Endothelial cell of umbilical vein (primary cell): ENCODE measurements around the gene TRAPPC2. TPM values are rescaled to one million over a fixed set of nuclear protein-coding genes. Genes with fewer than 3 reads are reported as not detected.
A peak's percentile ranks its signal among the peaks of the same experiment; 100 is the strongest.

Source experiments
- BruUV-seq: library from RNA; stranded (reverse); fragments of 400-500 nt; replicated peaks from 2 replicates; lab custom pipeline; 2021; lab: Mats Ljungman, UMichigan
- CTCF ChIA-PET: fragments of 300-600, 350-600 bp; sonication (Branson Sonifier 250); formaldehyde crosslinking; loops from one replicate; lab custom pipeline; 2021; ENCODE audit warnings: antibody characterized with exemption, inconsistent platforms; lab: Charles Lee
- POLR2A ChIA-PET: fragments of 300-600, 350-600 bp; sonication (Branson Sonifier 250); formaldehyde crosslinking; loops from one replicate; lab custom pipeline; 2021; ENCODE audit warnings: antibody characterized with exemption, inconsistent platforms; lab: Charles Lee
- DNase-seq: peaks from one replicate; pipeline ENCODE4 v3.0.0-alpha.2; 2011; ENCODE audit warnings: low read depth, low spot score
- FAIRE-seq: peaks from 2 replicates; lab custom pipeline; 2011; peaks lifted over from hg19 to GRCh38; lab: Jason Lieb, UNC
- H2AFZ ChIP-seq: 2 replicates; pipeline ENCODE4 v1.6.0; 2012; ENCODE audit warnings: low read depth, low read length, control low read depth, inconsistent platforms
- H3K27ac ChIP-seq: 2 replicates; pipeline ENCODE4 v1.5.1; 2011; ENCODE audit warnings: low read depth, mild to moderate bottlenecking, control low read depth, low read length, moderate library complexity; ENCODE audit not compliant: insufficient read depth
- H3K27me3 ChIP-seq, 2 experiments: 2 replicates each; pipeline versions ENCODE4 v1.6.0 to v1.6.1; 2011; ENCODE audit warnings: low read length in 2 of 2, mixed read lengths in 1 of 2; ENCODE audit not compliant: control insufficient read depth in 2 of 2, insufficient read depth in 2 of 2
- H3K36me3 ChIP-seq, 2 experiments: 2 replicates in 1 of 2; 3 replicates in 1 of 2; pipeline ENCODE4 v1.5.1; 2011; ENCODE audit warnings: low read length in 2 of 2, mild to moderate bottlenecking in 1 of 2, moderate library complexity in 1 of 2; ENCODE audit not compliant: control insufficient read depth in 2 of 2, insufficient read depth in 2 of 2; ENCODE audit errors: extremely low read depth in 1 of 2
- H3K4me1 ChIP-seq: 3 replicates; pipeline ENCODE4 v1.5.1; 2011; ENCODE audit warnings: mild to moderate bottlenecking, low read length; ENCODE audit not compliant: control insufficient read depth, insufficient read depth; ENCODE audit errors: extremely low read depth
- H3K4me2 ChIP-seq: 2 replicates; pipeline ENCODE4 v1.6.1; 2011; ENCODE audit warnings: low read length, control low read depth, mixed read lengths; ENCODE audit not compliant: insufficient read depth
- H3K4me3 ChIP-seq, 3 experiments: fragments of 200-600 bp in 1 of 3; sonication (generic), shearing (Covaris generic) in 1 of 3; replicated peaks in 1 of 3; 2 replicates each; pipeline ENCODE4 v1.5.1; 2011 to 2016; ENCODE audit warnings: control low read depth in 3 of 3, low read length in 3 of 3, mild to moderate bottlenecking in 2 of 3, inconsistent platforms in 1 of 3, low read depth in 1 of 3, moderate library complexity in 1 of 3; ENCODE audit not compliant: insufficient read depth in 1 of 3
- H3K79me2 ChIP-seq: 2 replicates; pipeline ENCODE4 v1.6.0; 2012; ENCODE audit warnings: low read length, inconsistent platforms; ENCODE audit not compliant: control insufficient read depth, insufficient read depth
- H3K9ac ChIP-seq: replicated peaks from 2 replicates; pipeline ENCODE3; 2011; ENCODE audit warnings: low read length, control low read depth; ENCODE audit not compliant: insufficient read depth; ENCODE audit errors: extremely low read depth
- H3K9me1 ChIP-seq: replicated peaks from 3 replicates; pipeline ENCODE4 v1.6.0; 2011; ENCODE audit warnings: mild to moderate bottlenecking, low read length; ENCODE audit not compliant: control insufficient read depth, insufficient read depth; ENCODE audit errors: extremely low read depth
- H3K9me3 ChIP-seq: replicated peaks from 2 replicates; pipeline ENCODE4 v1.5.1; 2012; ENCODE audit warnings: low read length, inconsistent platforms; ENCODE audit not compliant: control insufficient read depth, insufficient read depth
- H4K20me1 ChIP-seq: replicated peaks from 2 replicates; pipeline ENCODE3; 2011; ENCODE audit warnings: mild to moderate bottlenecking, low read length; ENCODE audit not compliant: control insufficient read depth, insufficient read depth; ENCODE audit errors: extremely low read depth
- CTCF ChIP-seq, 2 donors: IDR thresholded peaks; 1 replicate in 1 of 2; 2 replicates in 1 of 2; pipeline ENCODE4 v1.5.1; 2011; ENCODE audit warnings: low read length in 2 of 2, mild to moderate bottlenecking in 2 of 2, moderate library complexity in 2 of 2, control low read depth in 1 of 2, inconsistent platforms in 1 of 2, low read depth in 1 of 2; ENCODE audit not compliant: insufficient read depth in 1 of 2; ENCODE audit errors: extremely low read depth in 1 of 2
- EZH2 ChIP-seq: IDR thresholded peaks from 2 replicates; pipeline ENCODE4 v1.6.1; 2012; ENCODE audit warnings: borderline replicate concordance, low read depth, mild to moderate bottlenecking, moderate library complexity, low read length, inconsistent platforms; ENCODE audit not compliant: severe bottlenecking
- FOS ChIP-seq: IDR thresholded peaks from 2 replicates; pipeline ENCODE4 v1.6.1; 2011; ENCODE audit warnings: mild to moderate bottlenecking, low read length, moderate library complexity, borderline replicate concordance; ENCODE audit not compliant: insufficient read depth
- GATA2 ChIP-seq: IDR thresholded peaks from 2 replicates; pipeline ENCODE4 v1.7.0; 2011; ENCODE audit warnings: low read depth, mild to moderate bottlenecking, moderate library complexity, mixed read lengths, low read length; ENCODE audit not compliant: insufficient read length, insufficient read depth
- JUN ChIP-seq: IDR thresholded peaks from 2 replicates; pipeline ENCODE4 v1.6.1; 2011; ENCODE audit warnings: borderline replicate concordance, low read depth; ENCODE audit not compliant: insufficient read length, insufficient read depth
- MAX ChIP-seq: IDR thresholded peaks from 2 replicates; pipeline ENCODE4 v1.6.1; 2011; ENCODE audit not compliant: insufficient read depth, insufficient read length
- MYC ChIP-seq: IDR thresholded peaks from one replicate; pipeline ENCODE4 v1.6.1; 2011; ENCODE audit warnings: mild to moderate bottlenecking, low read depth, low read length
- POLR2A ChIP-seq: IDR thresholded peaks from 2 replicates; pipeline ENCODE4 v1.6.1; 2012; ENCODE audit warnings: low read depth, mild to moderate bottlenecking, control low read depth, low read length
- POLR2AphosphoS5 ChIP-seq: IDR thresholded peaks from 2 replicates; pipeline ENCODE4 v1.6.1; 2012; ENCODE audit warnings: low read depth, mild to moderate bottlenecking, control low read depth, low read length, moderate library complexity; ENCODE audit not compliant: insufficient read depth
- dilution Hi-C: fragments of 300-500 bp; cut with MboI; formaldehyde crosslinking; loops from one replicate; pipeline ENCODE4 v1.15.0; 2019; ENCODE audit warnings: low sequenced_read_pairs; ENCODE audit not compliant: extremely low pct_ligation_motif_present
- intact Hi-C: fragments of 100-400 bp; cut with micrococcal nuclease; formaldehyde crosslinking; loops from one replicate; pipeline ENCODE4 v1.10.0; 2022
- polyA plus RNA-seq, 4 experiments: library from polyadenylated mRNA; depleted of rRNA in 3 of 4; stranded (reverse) in 3 of 4; unstranded in 1 of 4; fragments of >200 nt; gene quantifications; 2 replicates each; pipeline versions ENCODE4 v1.2.1 to v1.2.3, GENCODE V29; 2011 to 2012; ENCODE audit warnings: missing spikeins in 1 of 4
- total RNA-seq: library from RNA; stranded (reverse); gene quantifications from 2 replicates; pipeline ENCODE4 v1.2.3, GENCODE V29; 2021

Gene TRAPPC2
- total and polyA plus RNA-seq, 2 donors (not counting 3 experiments of a cell fraction or from before 2014, with no cell fraction given) = 6.6 to 13.0 TPM

- peaks cover 35% of the 10 kb centered on the region for H3K79me2 ChIP-seq
- H3K4me1 ChIP-seq = peaks cover 10% of the 10 kb centered on the region
- POLR2A ChIA-PET = no interaction called here
- TF ChIP-seq MAX (no peak), GATA2 (no peak), FOS (no peak), JUN (no peak), CTCF (IDR thresholded peaks at IDR 0.05; ENCODE audit: extremely low read depth in 1 of 2, insufficient read depth in 1 of 2, low read depth in 1 of 2, low read length in 2 of 2) (no peak), POLR2AphosphoS5 (no peak), POLR2A (no peak), EZH2 (no peak), MYC (no peak)
- FAIRE-seq = no peak
- H3K36me3 ChIP-seq = no peaks in the 10 kb centered on the region
- peak overlapping the region; percentile 81 for H3K4me2 ChIP-seq
- no peaks in the 10 kb centered on the region for H3K9me3 ChIP-seq
- no peak for DNase-seq
- no peaks in the 10 kb centered on the region for H3K27me3 ChIP-seq
- H2AFZ ChIP-seq = peak overlapping the region; percentile 82
- no peaks in the 10 kb centered on the region for H4K20me1 ChIP-seq
- dilution Hi-C loops (no loop called here), intact Hi-C loops (loop anchor here (2.0 kb wide), 1 partner anchor 46 kb away; the partner anchor contains the start of genes OFD1 and TRAPPC2)
- H3K9me1 ChIP-seq = no peaks in the 10 kb centered on the region
- H3K4me3 ChIP-seq = peak overlapping the region; percentile 44 to 77 (median 64)
- peak overlapping the region; percentile 41 for H3K9ac ChIP-seq
- no TSS peak for BruUV-seq
- no peak overlapping the region for H3K27ac ChIP-seq
- CTCF ChIA-PET = interaction anchor here (1.0 to 2.8 kb wide), 5 partner anchors 11 to 182 kb away, joined by 3 to 7 read pairs (median 3); no protein-coding TSS in a partner anchor
Observed at GRCh38 chrX:13688384-13688957, 45.9 kb downstream of the TRAPPC2 start.
